Activated CD8-positive, alpha-beta T cell treated with anti-CD3 and anti-CD28 coated beads for 36 hours (primary cell): ENCODE results near the gene GCK. TPM values are rescaled to one million over a fixed set of nuclear protein-coding genes. Genes with fewer than 3 reads are reported as not detected.
A peak's percentile ranks its signal among the peaks of the same experiment; 100 is the strongest.

Experiments
- ATAC-seq: fragments of 200-7000 bp; cut with Tn5 transposase; one replicate; pipeline ENCODE4 v1.10.0; 2021; ENCODE audit warnings: mild to moderate bottlenecking, moderate library complexity
- CTCF ChIA-PET: fragments of 350-600 bp; sonication (Branson Sonifier 250); formaldehyde crosslinking; loops from one replicate; lab custom pipeline; 2021; ENCODE audit warnings: antibody characterized with exemption; lab: Charles Lee
- POLR2A ChIA-PET: fragments of 350-600 bp; sonication (Branson Sonifier 250); formaldehyde crosslinking; loops from one replicate; lab custom pipeline; 2021; ENCODE audit warnings: antibody characterized with exemption; lab: Charles Lee
- DNase-seq: peaks from one replicate; pipeline ENCODE4 v3.0.0-alpha.2; 2020
- H3K27ac Mint-ChIP-seq: one replicate; pipeline ENCODE4 v1.8.0; 2021; ENCODE audit warnings: mild to moderate bottlenecking, mixed read lengths
- H3K27me3 Mint-ChIP-seq: one replicate; pipeline ENCODE4 v1.8.0; 2021; ENCODE audit warnings: mixed read lengths
- H3K36me3 Mint-ChIP-seq: one replicate; pipeline ENCODE4 v1.8.0; 2021; ENCODE audit warnings: low read depth, mixed read lengths
- H3K4me1 Mint-ChIP-seq: one replicate; pipeline ENCODE4 v1.8.0; 2021; ENCODE audit warnings: low read depth, mixed read lengths
- H3K4me3 Mint-ChIP-seq: one replicate; pipeline ENCODE4 v1.8.0; 2021; ENCODE audit warnings: mild to moderate bottlenecking, moderate library complexity, mixed read lengths
- H3K9me3 Mint-ChIP-seq: one replicate; pipeline ENCODE4 v1.8.0; 2021; ENCODE audit warnings: mixed read lengths
- CTCF ChIP-seq: fragments of 200-600 bp; IDR thresholded peaks from one replicate; pipeline ENCODE4 v1.8.0; 2022; ENCODE audit warnings: antibody characterized with exemption, mild to moderate bottlenecking
- intact Hi-C: fragments of 100-400 bp; cut with micrococcal nuclease; formaldehyde crosslinking; loops from one replicate; pipeline ENCODE4 v1.10.0; 2022
- total RNA-seq, 2 experiments: library from RNA; stranded (reverse); gene quantifications; one replicate each; pipeline ENCODE4 v1.2.3, GENCODE V29; 2021

Gene GCK
- total RNA-seq, 2 experiments from 2014 or later: 2.1 to 2.6 TPM

- H3K27me3 Mint-ChIP-seq: peaks cover 2% of the 10 kb centered on the region
- ChIA-PET CTCF (no interaction called here), POLR2A (interaction anchor here (1.1 to 1.4 kb wide), 2 partner anchors 10 to 14 kb away, joined by 3 to 4 read pairs; no protein-coding TSS in a partner anchor)
- no peak overlapping the region for H3K27ac Mint-ChIP-seq
- no peak for ATAC-seq
- H3K4me1 Mint-ChIP-seq: peaks cover 16% of the 10 kb centered on the region
- H3K4me3 Mint-ChIP-seq: no peak overlapping the region
- intact Hi-C loops: no loop called here
- no peak for DNase-seq
- H3K36me3 Mint-ChIP-seq: peaks cover 16% of the 10 kb centered on the region
- H3K9me3 Mint-ChIP-seq: no peaks in the 10 kb centered on the region
- no peak for TF ChIP-seq CTCF
Measured at GRCh38 chr7:44107961-44108767, 81.1 kb downstream of the GCK start.

- CTCF ChIA-PET: no interaction called here
- no peak for DNase-seq
Measured at GRCh38 chr7:44107116-44107960, 81.9 kb downstream of the GCK start.

GRCh38 chr7:44106311-44107065 lies 82.8 kb downstream of the GCK start:
- TF ChIP-seq CTCF: no peak
- ChIA-PET POLR2A (interaction anchor here (1.0 to 3.5 kb wide), 6 partner anchors 8 to 30 kb away, joined by 3 to 17 read pairs (median 6); no protein-coding TSS in a partner anchor), CTCF (interaction anchor here (1.7 kb wide), 1 partner anchor 16 kb away, joined by 5 read pairs; the partner anchor contains the start of gene POLD2)
- intact Hi-C loops: no loop called here
- H3K4me1 Mint-ChIP-seq: peaks cover 16% of the 10 kb centered on the region
- peaks cover 4% of the 10 kb centered on the region for H3K36me3 Mint-ChIP-seq
- no peaks in the 10 kb centered on the region for H3K9me3 Mint-ChIP-seq
- H3K4me3 Mint-ChIP-seq: no peak overlapping the region
- no peak for DNase-seq
- ATAC-seq: no peak
- H3K27ac Mint-ChIP-seq: no peak overlapping the region
- H3K27me3 Mint-ChIP-seq: peaks cover 2% of the 10 kb centered on the region

More at GRCh38 chr7:44107116-44107960, 81.9 kb downstream of the GCK start:
- POLR2A ChIA-PET: interaction anchor here (1.4 to 3.5 kb wide), 4 partner anchors 7 to 27 kb away, joined by 3 to 17 read pairs (median 8); no protein-coding TSS in a partner anchor
- Mint-ChIP-seq H3K4me1 (peaks cover 16% of the 10 kb centered on the region), H3K27ac (no peak overlapping the region), H3K27me3 (peaks cover 2% of the 10 kb centered on the region), H3K36me3 (peaks cover 12% of the 10 kb centered on the region), H3K9me3 (no peaks in the 10 kb centered on the region), H3K4me3 (no peak overlapping the region)
- intact Hi-C loops: no loop called here
- ATAC-seq: no peak
- no peak for TF ChIP-seq CTCF

GRCh38 chr7:44105832-44106231 lies 83.4 kb downstream of the GCK start:
- no peak for TF ChIP-seq CTCF
- Mint-ChIP-seq H3K36me3 (peaks cover 4% of the 10 kb centered on the region), H3K4me3 (peak overlapping the region; percentile 81), H3K27me3 (peaks cover 2% of the 10 kb centered on the region), H3K4me1 (peaks cover 16% of the 10 kb centered on the region), H3K9me3 (no peaks in the 10 kb centered on the region), H3K27ac (no peak overlapping the region)
- no peak for DNase-seq
- no peak for ATAC-seq
- ChIA-PET POLR2A (interaction anchor here (0.9 to 3.5 kb wide), 11 partner anchors 8 to 62 kb away, joined by 3 to 17 read pairs (median 3); partner anchors contain the start of gene DBNL), CTCF (interaction anchor here (1.7 kb wide), 1 partner anchor 17 kb away, joined by 5 read pairs; the partner anchor contains the start of gene POLD2)
- intact Hi-C loops: no loop called here
